Trophoblast cell (in vitro differentiated cells and primary cell): ENCODE measurements around the gene PPEF2.

Experiments
- DNase-seq, 2 donors: peaks; one replicate each; pipeline ENCODE4 v3.0.0-alpha.2; 2016
- H2AFZ ChIP-seq: 2 replicates; pipeline ENCODE4 v1.6.1; 2013; ENCODE audit warnings: low read length, moderate library complexity, mild to moderate bottlenecking; ENCODE audit not compliant: insufficient read depth, poor library complexity
- H2AK5ac ChIP-seq: 2 replicates; pipeline ENCODE4 v1.6.1; 2013; ENCODE audit warnings: mild to moderate bottlenecking, low read length
- H2BK120ac ChIP-seq: 2 replicates; pipeline ENCODE4 v1.6.1; 2013; ENCODE audit warnings: low read length, mild to moderate bottlenecking, moderate library complexity; ENCODE audit not compliant: insufficient read depth, poor library complexity
- H2BK12ac ChIP-seq: 2 replicates; pipeline ENCODE4 v1.6.1; 2013; ENCODE audit warnings: mild to moderate bottlenecking, low read length, moderate library complexity
- H2BK5ac ChIP-seq: 2 replicates; pipeline ENCODE4 v1.6.1; 2013; ENCODE audit warnings: low read length, low read depth, moderate library complexity, mild to moderate bottlenecking; ENCODE audit not compliant: poor library complexity
- H3K14ac ChIP-seq: 2 replicates; pipeline ENCODE4 v1.6.1; 2013; ENCODE audit warnings: mild to moderate bottlenecking, low read length
- H3K18ac ChIP-seq: 2 replicates; pipeline ENCODE4 v1.6.1; 2013; ENCODE audit warnings: mild to moderate bottlenecking, low read length
- H3K23ac ChIP-seq: 2 replicates; pipeline ENCODE4 v1.6.1; 2013; ENCODE audit warnings: low read length
- H3K27ac ChIP-seq: 2 replicates; pipeline ENCODE4 v1.5.1; 2013; ENCODE audit warnings: low read depth, mild to moderate bottlenecking, inconsistent platforms, low read length, moderate library complexity
- H3K27me3 ChIP-seq: 2 replicates; pipeline ENCODE4 v1.6.1; 2013; ENCODE audit warnings: inconsistent platforms, mild to moderate bottlenecking, low read length, moderate library complexity; ENCODE audit not compliant: insufficient read depth
- H3K36me3 ChIP-seq, 2 experiments: 1 replicate in 1 of 2; 2 replicates in 1 of 2; pipeline ENCODE4 v1.6.1; 2013; ENCODE audit warnings: low read length in 2 of 2, mild to moderate bottlenecking in 2 of 2, moderate library complexity in 1 of 2; ENCODE audit not compliant: insufficient read depth in 2 of 2, control insufficient read depth in 1 of 2
- H3K4ac ChIP-seq: 2 replicates; pipeline ENCODE4 v1.6.1; 2013; ENCODE audit warnings: low read depth, mild to moderate bottlenecking, low read length, moderate library complexity
- H3K4me1 ChIP-seq, 2 experiments: 1 replicate in 1 of 2; 2 replicates in 1 of 2; pipeline ENCODE4 v1.6.1; 2013; ENCODE audit warnings: low read length in 2 of 2, mild to moderate bottlenecking in 2 of 2, moderate library complexity in 1 of 2; ENCODE audit not compliant: insufficient read depth in 2 of 2, control insufficient read depth in 1 of 2
- H3K4me2 ChIP-seq: 2 replicates; pipeline ENCODE4 v1.6.1; 2013; ENCODE audit warnings: inconsistent platforms, mild to moderate bottlenecking, low read length, moderate library complexity
- H3K4me3 ChIP-seq: 2 replicates; pipeline ENCODE4 v1.5.1; 2013; ENCODE audit warnings: mild to moderate bottlenecking, low read depth, low read length, inconsistent platforms
- H3K79me1 ChIP-seq: one replicate; pipeline ENCODE4 v1.6.1; 2013; ENCODE audit warnings: low read length
- H3K79me2 ChIP-seq: 2 replicates; pipeline ENCODE4 v1.6.1; 2013; ENCODE audit warnings: low read length, mild to moderate bottlenecking; ENCODE audit not compliant: control insufficient read depth, insufficient read depth, poor library complexity
- H3K9ac ChIP-seq: 2 replicates; pipeline ENCODE4 v1.6.1; 2013; ENCODE audit warnings: mild to moderate bottlenecking, low read length
- H3K9me3 ChIP-seq: 2 replicates; pipeline ENCODE4 v1.6.1; 2013; ENCODE audit warnings: low read depth, mild to moderate bottlenecking, control low read depth, inconsistent platforms, low read length; ENCODE audit not compliant: insufficient read depth
- H4K12ac ChIP-seq: 2 replicates; pipeline ENCODE4 v1.6.1; 2013; ENCODE audit warnings: low read depth, mild to moderate bottlenecking, low read length, moderate library complexity
- H4K8ac ChIP-seq: 2 replicates; pipeline ENCODE4 v1.6.1; 2013; ENCODE audit warnings: low read depth, mild to moderate bottlenecking, low read length, moderate library complexity
- H4K91ac ChIP-seq: one replicate; pipeline ENCODE4 v1.6.1; 2013; ENCODE audit warnings: low read depth, mild to moderate bottlenecking, low read length, moderate library complexity
- WGBS: extraction: QIAGEN DNeasy Blood & Tissue Kit; methylation state at CpG from one replicate; pipeline ENCODE4 v1.1.7; 2013; ENCODE audit warnings: missing lambda C conversion rate; ENCODE audit not compliant: insufficient read length, insufficient coverage; ENCODE audit errors: extremely low coverage; 5-methylcytosine and 5-hydroxymethylcytosine counted together

The PPEF2 gene

DNA sequence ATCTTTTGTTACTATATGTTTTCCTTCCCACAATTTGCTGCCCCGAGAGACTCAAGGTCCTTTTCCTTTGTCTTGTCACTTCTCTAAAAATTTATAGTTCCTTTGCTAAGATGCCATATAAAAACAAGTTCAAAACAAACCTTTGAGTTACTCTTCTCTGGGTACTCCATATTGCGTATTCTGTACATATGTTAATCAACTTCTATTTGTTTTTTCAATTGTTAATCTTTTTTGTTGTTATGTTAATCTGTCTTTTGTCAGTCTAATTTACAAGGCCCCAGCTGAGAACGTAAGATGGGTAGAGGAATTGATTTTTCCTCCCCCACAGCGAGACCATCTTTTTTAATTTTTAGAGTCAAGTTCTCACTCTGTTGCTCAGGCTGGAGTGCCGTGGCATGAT, 7.2 kb upstream of the PPEF2 start:
- no CpG with 5 or more reads among the region's 5 CpGs for WGBS
- no peaks in the 10 kb centered on the region for H3K79me1 ChIP-seq

DNA sequence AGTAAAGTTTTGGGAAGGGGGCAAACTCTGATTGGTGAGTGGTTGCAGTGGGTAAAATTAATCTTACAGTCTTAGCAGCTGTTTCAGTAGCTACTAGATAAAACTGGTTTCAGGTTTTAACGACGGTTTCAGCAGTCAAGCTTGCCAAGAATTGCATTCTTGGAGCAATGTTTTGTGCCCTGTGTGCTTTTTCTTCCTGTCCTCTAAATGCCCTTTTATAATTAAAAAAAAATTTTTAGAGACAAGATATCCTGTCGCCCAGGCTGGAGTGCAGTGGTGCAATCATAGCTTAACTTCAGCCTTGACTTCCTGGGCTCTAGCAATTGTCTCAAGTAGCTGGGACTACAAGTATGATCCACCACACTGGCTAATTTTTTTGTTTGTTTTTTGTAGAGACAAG, 6.3 kb upstream of the PPEF2 start:
- Histone ChIP-seq H3K23ac (no peak overlapping the region), H4K12ac (no peak overlapping the region), H2BK5ac (no peak overlapping the region), H3K9me3 (peaks cover 2% of the 10 kb centered on the region), H3K27me3 (no peaks in the 10 kb centered on the region), H3K18ac (no peak overlapping the region), H3K79me1 (no peaks in the 10 kb centered on the region), H4K8ac (no peak overlapping the region), H2BK120ac (no peak overlapping the region), H3K14ac (no peak overlapping the region), H4K91ac (no peak overlapping the region), H3K27ac (no peak overlapping the region), H3K4me2 (no peak overlapping the region), H3K9ac (no peak overlapping the region), H3K4me1 (no peaks in the 10 kb centered on the region), H3K4ac (no peak overlapping the region), H3K4me3 (no peak overlapping the region), H2AK5ac (no peak overlapping the region), H3K36me3 (no peaks in the 10 kb centered on the region), H2AFZ (no peak overlapping the region), H3K79me2 (no peaks in the 10 kb centered on the region), H2BK12ac (no peak overlapping the region)
- no CpG with 5 or more reads among the region's 3 CpGs for WGBS
- DNase-seq, result no peak

More for the DNA sequence above, 7.2 kb upstream of the PPEF2 start:
- Histone ChIP-seq H3K18ac (no peak overlapping the region), H2BK5ac (no peak overlapping the region), H2AFZ (no peak overlapping the region), H3K27me3 (no peaks in the 10 kb centered on the region), H3K4ac (no peak overlapping the region), H2BK120ac (no peak overlapping the region), H3K4me1 (no peaks in the 10 kb centered on the region), H2BK12ac (no peak overlapping the region), H3K9me3 (peaks cover 2% of the 10 kb centered on the region), H2AK5ac (no peak overlapping the region), H4K91ac (no peak overlapping the region), H3K4me2 (no peak overlapping the region), H3K27ac (no peak overlapping the region), H4K12ac (no peak overlapping the region), H3K23ac (no peak overlapping the region), H4K8ac (no peak overlapping the region), H3K79me2 (no peaks in the 10 kb centered on the region), H3K4me3 (no peak overlapping the region), H3K36me3 (no peaks in the 10 kb centered on the region), H3K14ac (no peak overlapping the region), H3K9ac (no peak overlapping the region)
- no peak for DNase-seq

DNA sequence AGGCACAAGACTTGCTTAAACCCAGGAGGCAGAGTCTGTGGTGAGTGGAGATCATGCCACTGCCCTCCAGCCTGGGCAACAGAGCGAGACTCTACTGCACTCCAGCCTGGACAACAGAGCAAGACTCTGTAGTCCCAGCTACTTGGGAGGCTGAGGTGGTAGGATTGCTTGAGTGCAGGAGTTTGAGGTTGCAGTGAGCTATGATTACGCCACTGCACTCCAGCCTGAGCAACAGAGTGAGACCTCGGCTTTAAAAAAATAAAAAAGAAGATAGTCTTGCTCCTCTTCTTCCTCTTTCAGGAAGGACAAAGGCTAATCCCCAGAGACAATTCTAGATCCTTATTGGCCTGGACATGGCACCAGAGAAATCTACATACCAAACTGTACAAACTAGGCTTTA, 5.7 kb upstream of the PPEF2 start:
- Histone ChIP-seq H2AFZ (no peak overlapping the region), H3K14ac (no peak overlapping the region), H3K18ac (no peak overlapping the region), H4K12ac (no peak overlapping the region), H3K79me1 (no peaks in the 10 kb centered on the region), H3K4me3 (no peak overlapping the region), H3K36me3 (no peaks in the 10 kb centered on the region), H2BK12ac (no peak overlapping the region), H3K79me2 (no peaks in the 10 kb centered on the region), H2BK5ac (no peak overlapping the region), H3K9me3 (peaks cover 2% of the 10 kb centered on the region), H4K91ac (no peak overlapping the region), H3K4me2 (no peak overlapping the region), H3K4me1 (no peaks in the 10 kb centered on the region), H3K27me3 (no peaks in the 10 kb centered on the region), H3K23ac (no peak overlapping the region), H2BK120ac (no peak overlapping the region), H3K9ac (no peak overlapping the region), H3K27ac (no peak overlapping the region), H2AK5ac (no peak overlapping the region), H4K8ac (no peak overlapping the region), H3K4ac (no peak overlapping the region)
- WGBS, result no CpG with 5 or more reads among the region's 3 CpGs
- DNase-seq, result no peak

DNA sequence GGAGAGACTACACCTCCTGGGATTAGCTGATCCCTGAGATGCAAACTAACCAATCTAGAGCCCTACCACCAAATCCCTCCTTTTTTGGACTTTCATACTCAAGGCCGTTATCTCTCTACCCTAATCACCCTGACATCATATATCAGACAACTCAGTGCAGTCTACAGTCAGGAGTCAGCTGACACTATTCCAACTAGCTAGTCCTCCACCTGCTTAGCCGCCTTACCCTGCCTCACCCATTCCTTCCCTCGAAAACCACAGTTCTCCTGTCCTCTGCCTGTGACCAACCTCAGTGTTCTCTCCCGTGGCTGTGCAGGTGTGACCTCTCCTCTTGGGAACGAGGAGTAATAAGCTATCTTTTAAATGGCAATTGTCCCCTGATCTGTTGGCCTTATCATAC, 1.8 kb upstream of the PPEF2 start:
- Histone ChIP-seq H2AK5ac (no peak overlapping the region), H2BK120ac (no peak overlapping the region), H2AFZ (no peak overlapping the region), H3K4me1 (no peaks in the 10 kb centered on the region), H3K4me3 (no peak overlapping the region), H4K12ac (no peak overlapping the region), H3K9ac (no peak overlapping the region), H3K27me3 (no peaks in the 10 kb centered on the region), H3K14ac (no peak overlapping the region), H3K36me3 (no peaks in the 10 kb centered on the region), H4K91ac (no peak overlapping the region), H3K79me2 (no peaks in the 10 kb centered on the region), H3K4ac (no peak overlapping the region), H4K8ac (no peak overlapping the region), H3K18ac (no peak overlapping the region), H2BK5ac (no peak overlapping the region), H2BK12ac (no peak overlapping the region), H3K27ac (no peak overlapping the region), H3K79me1 (no peaks in the 10 kb centered on the region), H3K4me2 (no peak overlapping the region), H3K23ac (no peak overlapping the region), H3K9me3 (peaks cover 2% of the 10 kb centered on the region)
- no peak for DNase-seq
- WGBS, result no CpG with 5 or more reads among the region's 5 CpGs

DNA sequence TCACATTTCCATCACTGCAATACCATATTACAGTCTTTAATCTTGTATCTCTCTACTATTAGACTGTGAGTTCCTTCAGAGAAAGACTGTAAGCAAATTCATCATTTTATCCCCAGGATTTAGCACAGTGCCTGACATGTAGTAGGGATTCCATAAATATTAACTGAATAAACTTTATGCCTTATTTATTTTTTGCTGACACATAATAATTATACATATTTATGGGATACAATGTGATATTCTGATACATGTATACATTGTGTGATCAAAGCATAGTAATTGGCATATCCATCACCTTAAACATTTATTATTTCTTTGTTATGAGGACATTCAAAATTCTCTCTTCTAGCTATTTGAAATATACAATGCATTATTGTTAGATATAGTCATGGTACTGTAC, 3.7 kb downstream of the PPEF2 start:
- Histone ChIP-seq H3K27me3 (no peaks in the 10 kb centered on the region), H3K36me3 (no peaks in the 10 kb centered on the region), H3K14ac (no peak overlapping the region), H2AK5ac (no peak overlapping the region), H3K4ac (no peak overlapping the region), H3K27ac (no peak overlapping the region), H3K18ac (no peak overlapping the region), H3K9me3 (no peaks in the 10 kb centered on the region), H3K4me2 (no peak overlapping the region), H4K12ac (no peak overlapping the region), H2BK5ac (no peak overlapping the region), H2AFZ (no peak overlapping the region), H2BK120ac (no peak overlapping the region), H2BK12ac (no peak overlapping the region), H3K79me2 (no peaks in the 10 kb centered on the region), H3K4me1 (no peaks in the 10 kb centered on the region), H3K79me1 (no peaks in the 10 kb centered on the region), H3K23ac (no peak overlapping the region), H4K8ac (no peak overlapping the region), H3K9ac (no peak overlapping the region), H4K91ac (no peak overlapping the region), H3K4me3 (no peak overlapping the region)
- no peak for DNase-seq
